ENCODE measurements around the gene IL17RE. TPM values are rescaled to one million over a fixed set of nuclear protein-coding genes. Genes with fewer than 3 reads are reported as not detected.

The IL17RE gene
- total and polyA plus RNA-seq, 9 of the 15 experiments (the other 6 are each of a cell fraction or from before 2014, with no cell fraction given) = 0.32 to 1.9 (median 0.51) TPM; not detected in 4

DNA sequence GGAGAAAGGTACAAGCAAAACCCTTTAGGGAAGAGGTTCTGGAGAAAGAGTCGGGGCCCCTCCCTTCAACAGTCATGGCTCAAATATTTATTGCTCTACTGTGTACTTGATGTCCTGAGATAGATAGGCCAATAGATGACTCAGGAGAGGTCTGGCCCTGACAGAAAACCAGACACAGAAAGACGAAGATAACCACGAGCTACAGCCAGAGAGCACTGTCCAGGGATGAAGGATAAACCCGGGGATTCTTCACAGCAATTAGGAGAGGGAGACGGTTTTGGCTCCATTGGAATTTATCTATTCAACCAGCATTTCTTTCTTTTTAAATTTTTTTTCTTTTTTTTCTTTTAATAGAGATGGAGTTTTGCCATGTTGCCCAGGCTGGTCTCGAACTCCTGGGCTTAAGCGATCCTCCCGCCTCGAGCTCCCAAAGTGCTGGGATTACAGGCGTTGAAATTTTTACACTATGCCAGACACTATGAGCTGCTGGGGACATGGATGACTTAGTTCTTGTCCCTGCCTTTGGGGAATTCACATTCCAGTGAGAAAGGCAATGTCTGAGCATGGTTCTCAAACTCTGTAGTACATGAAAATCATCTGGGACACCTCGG lies 18.0 kb upstream of the IL17RE start (continued):
- TF ChIP-seq, protein P1, sequence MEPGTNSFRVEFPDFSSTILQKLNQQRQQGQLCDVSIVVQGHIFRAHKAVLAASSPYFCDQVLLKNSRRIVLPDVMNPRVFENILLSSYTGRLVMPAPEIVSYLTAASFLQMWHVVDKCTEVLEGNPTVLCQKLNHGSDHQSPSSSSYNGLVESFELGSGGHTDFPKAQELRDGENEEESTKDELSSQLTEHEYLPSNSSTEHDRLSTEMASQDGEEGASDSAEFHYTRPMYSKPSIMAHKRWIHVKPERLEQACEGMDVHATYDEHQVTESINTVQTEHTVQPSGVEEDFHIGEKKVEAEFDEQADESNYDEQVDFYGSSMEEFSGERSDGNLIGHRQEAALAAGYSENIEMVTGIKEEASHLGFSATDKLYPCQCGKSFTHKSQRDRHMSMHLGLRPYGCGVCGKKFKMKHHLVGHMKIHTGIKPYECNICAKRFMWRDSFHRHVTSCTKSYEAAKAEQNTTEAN (CRISPR knock-in tag; IDR thresholded peaks at IDR 0.05) = no peak
- peak; percentile 67 for TF ChIP-seq MAFG (tag; conservative IDR thresholded peaks at IDR 0.05)
- TF ChIP-seq, protein P2, sequence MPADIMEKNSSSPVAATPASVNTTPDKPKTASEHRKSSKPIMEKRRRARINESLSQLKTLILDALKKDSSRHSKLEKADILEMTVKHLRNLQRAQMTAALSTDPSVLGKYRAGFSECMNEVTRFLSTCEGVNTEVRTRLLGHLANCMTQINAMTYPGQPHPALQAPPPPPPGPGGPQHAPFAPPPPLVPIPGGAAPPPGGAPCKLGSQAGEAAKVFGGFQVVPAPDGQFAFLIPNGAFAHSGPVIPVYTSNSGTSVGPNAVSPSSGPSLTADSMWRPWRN (IDR thresholded peaks at IDR 0.05; ENCODE audit: low read depth) = no peak
- TF ChIP-seq ZNF668 (CRISPR knock-in tag; IDR thresholded peaks at IDR 0.05) = no peak
- TF ChIP-seq, protein P3, sequence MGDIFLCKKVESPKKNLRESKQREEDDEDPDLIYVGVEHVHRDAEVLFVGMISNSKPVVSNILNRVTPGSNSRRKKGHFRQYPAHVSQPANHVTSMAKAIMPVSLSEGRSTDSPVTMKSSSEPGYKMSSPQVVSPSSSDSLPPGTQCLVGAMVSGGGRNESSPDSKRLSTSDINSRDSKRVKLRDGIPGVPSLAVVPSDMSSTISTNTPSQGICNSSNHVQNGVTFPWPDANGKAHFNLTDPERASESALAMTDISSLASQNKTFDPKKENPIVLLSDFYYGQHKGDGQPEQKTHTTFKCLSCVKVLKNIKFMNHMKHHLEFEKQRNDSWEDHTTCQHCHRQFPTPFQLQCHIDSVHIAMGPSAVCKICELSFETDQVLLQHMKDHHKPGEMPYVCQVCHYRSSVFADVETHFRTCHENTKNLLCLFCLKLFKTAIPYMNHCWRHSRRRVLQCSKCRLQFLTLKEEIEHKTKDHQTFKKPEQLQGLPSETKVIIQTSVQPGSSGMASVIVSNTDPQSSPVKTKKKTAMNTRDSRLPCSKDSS (IDR thresholded peaks at IDR 0.05; ENCODE audit: low read depth, partially characterized antibody) = no peak
- TF ChIP-seq TBP (optimal IDR thresholded peaks at IDR 0.05; ENCODE audit: low read depth, low read length) = no peak
- TF ChIP-seq FOXK2 (conservative IDR thresholded peaks at IDR 0.05 in 1 of 2, IDR thresholded peaks at IDR 0.05 in 1 of 2; ENCODE audit: low read depth in 2 of 2) = no peak; a peak in 2 of 4 replicates
- TF ChIP-seq, protein P4, sequence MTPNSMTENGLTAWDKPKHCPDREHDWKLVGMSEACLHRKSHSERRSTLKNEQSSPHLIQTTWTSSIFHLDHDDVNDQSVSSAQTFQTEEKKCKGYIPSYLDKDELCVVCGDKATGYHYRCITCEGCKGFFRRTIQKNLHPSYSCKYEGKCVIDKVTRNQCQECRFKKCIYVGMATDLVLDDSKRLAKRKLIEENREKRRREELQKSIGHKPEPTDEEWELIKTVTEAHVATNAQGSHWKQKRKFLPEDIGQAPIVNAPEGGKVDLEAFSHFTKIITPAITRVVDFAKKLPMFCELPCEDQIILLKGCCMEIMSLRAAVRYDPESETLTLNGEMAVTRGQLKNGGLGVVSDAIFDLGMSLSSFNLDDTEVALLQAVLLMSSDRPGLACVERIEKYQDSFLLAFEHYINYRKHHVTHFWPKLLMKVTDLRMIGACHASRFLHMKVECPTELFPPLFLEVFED (CRISPR knock-in tag; conservative IDR thresholded peaks at IDR 0.05) = no peak
- TF ChIP-seq SRSF1 (IDR thresholded peaks at IDR 0.05; ENCODE audit: low read depth, low read length) = no peak
- TF ChIP-seq, protein P5, sequence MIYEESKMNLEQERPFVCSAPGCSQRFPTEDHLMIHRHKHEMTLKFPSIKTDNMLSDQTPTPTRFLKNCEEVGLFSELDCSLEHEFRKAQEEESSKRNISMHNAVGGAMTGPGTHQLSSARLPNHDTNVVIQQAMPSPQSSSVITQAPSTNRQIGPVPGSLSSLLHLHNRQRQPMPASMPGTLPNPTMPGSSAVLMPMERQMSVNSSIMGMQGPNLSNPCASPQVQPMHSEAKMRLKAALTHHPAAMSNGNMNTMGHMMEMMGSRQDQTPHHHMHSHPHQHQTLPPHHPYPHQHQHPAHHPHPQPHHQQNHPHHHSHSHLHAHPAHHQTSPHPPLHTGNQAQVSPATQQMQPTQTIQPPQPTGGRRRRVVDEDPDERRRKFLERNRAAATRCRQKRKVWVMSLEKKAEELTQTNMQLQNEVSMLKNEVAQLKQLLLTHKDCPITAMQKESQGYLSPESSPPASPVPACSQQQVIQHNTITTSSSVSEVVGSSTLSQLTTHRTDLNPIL (CRISPR knock-in tag; IDR thresholded peaks at IDR 0.05) = no peak
- 0 out of 2 replicates have a peak, but pooled peaks have one; percentile 23 for TF ChIP-seq TRIM28 (IDR thresholded peaks at IDR 0.05)
- TF ChIP-seq CHD1 (IDR thresholded peaks at IDR 0.05; ENCODE audit: low read length) = no peak
- 0 out of 4 replicates have a peak, but pooled peaks of 1 of the 2 experiments have one; percentile 45 for TF ChIP-seq TRIM24 (IDR thresholded peaks at IDR 0.05)
- TF ChIP-seq, protein P6, sequence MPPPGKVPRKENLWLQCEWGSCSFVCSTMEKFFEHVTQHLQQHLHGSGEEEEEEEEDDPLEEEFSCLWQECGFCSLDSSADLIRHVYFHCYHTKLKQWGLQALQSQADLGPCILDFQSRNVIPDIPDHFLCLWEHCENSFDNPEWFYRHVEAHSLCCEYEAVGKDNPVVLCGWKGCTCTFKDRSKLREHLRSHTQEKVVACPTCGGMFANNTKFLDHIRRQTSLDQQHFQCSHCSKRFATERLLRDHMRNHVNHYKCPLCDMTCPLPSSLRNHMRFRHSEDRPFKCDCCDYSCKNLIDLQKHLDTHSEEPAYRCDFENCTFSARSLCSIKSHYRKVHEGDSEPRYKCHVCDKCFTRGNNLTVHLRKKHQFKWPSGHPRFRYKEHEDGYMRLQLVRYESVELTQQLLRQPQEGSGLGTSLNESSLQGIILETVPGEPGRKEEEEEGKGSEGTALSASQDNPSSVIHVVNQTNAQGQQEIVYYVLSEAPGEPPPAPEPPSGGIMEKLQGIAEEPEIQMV (tag; conservative IDR thresholded peaks at IDR 0.05; ENCODE audit: low read depth) = no peak
- TF ChIP-seq, protein P7, sequence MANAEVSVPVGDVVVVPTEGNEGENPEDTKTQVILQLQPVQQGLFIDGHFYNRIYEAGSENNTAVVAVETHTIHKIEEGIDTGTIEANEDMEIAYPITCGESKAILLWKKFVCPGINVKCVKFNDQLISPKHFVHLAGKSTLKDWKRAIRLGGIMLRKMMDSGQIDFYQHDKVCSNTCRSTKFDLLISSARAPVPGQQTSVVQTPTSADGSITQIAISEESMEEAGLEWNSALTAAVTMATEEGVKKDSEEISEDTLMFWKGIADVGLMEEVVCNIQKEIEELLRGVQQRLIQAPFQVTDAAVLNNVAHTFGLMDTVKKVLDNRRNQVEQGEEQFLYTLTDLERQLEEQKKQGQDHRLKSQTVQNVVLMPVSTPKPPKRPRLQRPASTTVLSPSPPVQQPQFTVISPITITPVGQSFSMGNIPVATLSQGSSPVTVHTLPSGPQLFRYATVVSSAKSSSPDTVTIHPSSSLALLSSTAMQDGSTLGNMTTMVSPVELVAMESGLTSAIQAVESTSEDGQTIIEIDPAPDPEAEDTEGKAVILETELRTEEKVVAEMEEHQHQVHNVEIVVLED (CRISPR knock-in tag; IDR thresholded peaks at IDR 0.05) = no peak
- no peak for TF ChIP-seq LARP7 (IDR thresholded peaks at IDR 0.05)
- TF ChIP-seq PRMT5 (CRISPR knock-in tag; IDR thresholded peaks at IDR 0.05) = no peak
- no peak for TF ChIP-seq ZNF785 (CRISPR knock-in tag; IDR thresholded peaks at IDR 0.05)
- no peak for TF ChIP-seq PRPF4 (IDR thresholded peaks at IDR 0.05; ENCODE audit: insufficient read depth, low read depth, low read length, poor library complexity, severe bottlenecking)

Data from K562 (cell line).